ENCODE results near the gene CACNB3. TPM values are rescaled to one million over a fixed set of nuclear protein-coding genes. Genes with fewer than 3 reads are reported as not detected.
A peak's percentile ranks its signal among the peaks of the same experiment; 100 is the strongest.
"Not testable (repeated sequence)": the region's sequence is repeated elsewhere in the genome, so short reads cannot be mapped to it uniquely, and the experiment has no call there.

The CACNB3 gene
- polyA plus RNA-seq, 4 donors, result 45.6 to 98.8 (median 62.3) TPM

GRCh38 chr12:48816143-48816854 lies 2.0 kb upstream of the CACNB3 start:
- no peak for DNase-seq (ENCODE audit: low read depth in 4 of 4, low spot score in 3 of 4)

- DNase-seq (ENCODE audit: low read depth in 4 of 4, low spot score in 3 of 4), result no peak
These were observed 715 bp downstream of the CACNB3 start for GRCh38 chr12:48818831-48819590.

GRCh38 chr12:48819986-48820725 lies 1.9 kb downstream of the CACNB3 start:
- no peak for DNase-seq (ENCODE audit: low read depth in 4 of 4, low spot score in 3 of 4)

- DNase-seq (ENCODE audit: low read depth in 4 of 4, low spot score in 3 of 4), result no peak
These were observed 3.8 kb downstream of the CACNB3 start for GRCh38 chr12:48822139-48822538.

GRCh38 chr12:48822711-48823110 lies 4.4 kb downstream of the CACNB3 start:
- DNase-seq (ENCODE audit: low read depth in 4 of 4, low spot score in 3 of 4), result no peak

- DNase-seq (ENCODE audit: low read depth in 4 of 4, low spot score in 3 of 4), result no peak
These were observed 5.0 kb downstream of the CACNB3 start for GRCh38 chr12:48823281-48823680.

GRCh38 chr12:48824112-48824511 lies 5.8 kb downstream of the CACNB3 start:
- DNase-seq (ENCODE audit: low read depth in 4 of 4, low spot score in 3 of 4), result no peak

- no peak for DNase-seq (ENCODE audit: low read depth in 4 of 4, low spot score in 3 of 4)
These were observed 6.6 kb downstream of the CACNB3 start for GRCh38 chr12:48824905-48825304.

- no peak for DNase-seq (ENCODE audit: low read depth in 4 of 4, low spot score in 3 of 4)
These were observed 8.0 kb downstream of the CACNB3 start for GRCh38 chr12:48826209-48826855.

- DNase-seq (ENCODE audit: low read depth in 4 of 4, low spot score in 3 of 4), result no peak
These were observed 8.7 kb downstream of the CACNB3 start for GRCh38 chr12:48827026-48827425.

GRCh38 chr12:48827513-48828096 lies 9.3 kb downstream of the CACNB3 start:
- DNase-seq (ENCODE audit: low read depth in 4 of 4, low spot score in 3 of 4), result no peak

GRCh38 chr12:48828293-48828692 lies 10.0 kb downstream of the CACNB3 start:
- DNase-seq (ENCODE audit: low read depth in 4 of 4, low spot score in 3 of 4), result no peak

GRCh38 chr12:48828841-48829575 lies 10.7 kb downstream of the CACNB3 start:
- no peak for DNase-seq (ENCODE audit: low read depth in 4 of 4, low spot score in 3 of 4)

GRCh38 chr12:48831257-48831656 lies 13.0 kb downstream of the CACNB3 start:
- no peak for DNase-seq (ENCODE audit: low read depth in 4 of 4, low spot score in 3 of 4)

GRCh38 chr12:48832321-48833060 lies 14.2 kb downstream of the CACNB3 start:
- DNase-seq (ENCODE audit: low read depth in 4 of 4, low spot score in 3 of 4), result no peak

GRCh38 chr12:48838048-48838447 lies 19.8 kb downstream of the CACNB3 start:
- DNase-seq (ENCODE audit: low read depth in 4 of 4, low spot score in 3 of 4), result no peak

- DNase-seq (ENCODE audit: low read depth in 4 of 4, low spot score in 3 of 4), result not testable (repeated sequence)
These were observed 23.7 kb downstream of the CACNB3 start for GRCh38 chr12:48842021-48842420.

- DNase-seq (ENCODE audit: low read depth in 4 of 4, low spot score in 3 of 4), result peak; percentile 84 to 92 (median 89)
These were observed 33.8 kb downstream of the CACNB3 start, which contains the start of gene DDX23 for GRCh38 chr12:48851883-48852733. TSS of gene DDX23 (minus strand) at chr12:48852163. CDS start at chr12:48845782, 6,381 bp downstream.
